Neural cell (in vitro differentiated cells): ENCODE data around the gene TIMM44.

Experiments used
- EP300 ChIP-seq: fragments of 450-650 bp; conservative IDR thresholded peaks from 2 replicates; pipeline ENCODE4 v1.6.1; 2014; ENCODE audit warnings: antibody characterized with exemption, mild to moderate bottlenecking, moderate library complexity; ENCODE audit not compliant: poor library complexity, severe bottlenecking
- SMC3 ChIP-seq: fragments of 450-650 bp; conservative IDR thresholded peaks from 2 replicates; pipeline ENCODE4 v1.6.1; 2014; ENCODE audit warnings: antibody characterized with exemption, mild to moderate bottlenecking, moderate library complexity; ENCODE audit not compliant: poor library complexity
- TF ChIP-seq, protein P1 (sequence below): fragments of 450-650 bp; IDR thresholded peaks from 2 replicates; pipeline ENCODE4 v1.5.1; 2014; ENCODE audit warnings: antibody characterized with exemption, mild to moderate bottlenecking, moderate library complexity; ENCODE audit not compliant: poor library complexity, severe bottlenecking

GRCh38 chr19:7989071-7989575 lies 45.7 kb upstream of the TIMM44 start:
- TF ChIP-seq EP300 (no peak), SMC3 (no peak)
- TF ChIP-seq, protein P1, sequence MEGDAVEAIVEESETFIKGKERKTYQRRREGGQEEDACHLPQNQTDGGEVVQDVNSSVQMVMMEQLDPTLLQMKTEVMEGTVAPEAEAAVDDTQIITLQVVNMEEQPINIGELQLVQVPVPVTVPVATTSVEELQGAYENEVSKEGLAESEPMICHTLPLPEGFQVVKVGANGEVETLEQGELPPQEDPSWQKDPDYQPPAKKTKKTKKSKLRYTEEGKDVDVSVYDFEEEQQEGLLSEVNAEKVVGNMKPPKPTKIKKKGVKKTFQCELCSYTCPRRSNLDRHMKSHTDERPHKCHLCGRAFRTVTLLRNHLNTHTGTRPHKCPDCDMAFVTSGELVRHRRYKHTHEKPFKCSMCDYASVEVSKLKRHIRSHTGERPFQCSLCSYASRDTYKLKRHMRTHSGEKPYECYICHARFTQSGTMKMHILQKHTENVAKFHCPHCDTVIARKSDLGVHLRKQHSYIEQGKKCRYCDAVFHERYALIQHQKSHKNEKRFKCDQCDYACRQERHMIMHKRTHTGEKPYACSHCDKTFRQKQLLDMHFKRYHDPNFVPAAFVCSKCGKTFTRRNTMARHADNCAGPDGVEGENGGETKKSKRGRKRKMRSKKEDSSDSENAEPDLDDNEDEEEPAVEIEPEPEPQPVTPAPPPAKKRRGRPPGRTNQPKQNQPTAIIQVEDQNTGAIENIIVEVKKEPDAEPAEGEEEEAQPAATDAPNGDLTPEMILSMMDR = no peak
